Breast epithelium (tissue), 4 donors: ENCODE data around the gene REEP1. TPM values are rescaled to one million over a fixed set of nuclear protein-coding genes. Genes with fewer than 3 reads are reported as not detected.

Experiments used
- DNase-seq, 2 donors: peaks; one replicate each; pipeline ENCODE4 v3.0.0-alpha.2; 2019; ENCODE audit warnings: low spot score in 2 of 2
- H3K27ac ChIP-seq, 2 donors: fragments of 200-600 bp; sonication (generic) in 1 of 2; one replicate each; pipeline ENCODE4 v1.5.1; 2016 to 2019; ENCODE audit warnings: mild to moderate bottlenecking in 1 of 2
- H3K27me3 ChIP-seq, 2 donors: fragments of 200-600 bp; sonication (generic) in 1 of 2; one replicate each; pipeline versions ENCODE4 v1.5.1 to v1.6.0; 2017 to 2019; ENCODE audit warnings: control low read depth in 1 of 2, mild to moderate bottlenecking in 1 of 2
- H3K36me3 ChIP-seq: fragments of 200-600 bp; one replicate; pipeline ENCODE4 v1.5.1; 2019
- H3K4me1 ChIP-seq, 2 donors: fragments of 200-600 bp; sonication (generic); one replicate each; pipeline ENCODE4 v1.5.1; 2016 to 2019; ENCODE audit warnings: control low read depth in 1 of 2
- H3K4me3 ChIP-seq, 3 donors: fragments of 200-600 bp; sonication (generic); 1 replicate in 2 of 3; 2 replicates in 1 of 3; pipeline ENCODE4 v1.5.1; 2016 to 2019; ENCODE audit warnings: mild to moderate bottlenecking in 3 of 3, moderate library complexity in 2 of 3
- H3K9me3 ChIP-seq, 2 donors: fragments of 200-600 bp; sonication (generic) in 1 of 2; one replicate each; pipeline ENCODE4 v1.5.1; 2016 to 2019; ENCODE audit warnings: control low read depth in 1 of 2
- POLR2A ChIP-seq: fragments of 450-650 bp; IDR thresholded peaks from one replicate; pipeline ENCODE4 v1.6.1; 2016; ENCODE audit warnings: antibody characterized with exemption, mild to moderate bottlenecking, moderate library complexity
- POLR2AphosphoS5 ChIP-seq, 3 donors: sonication (generic); formaldehyde crosslinking; IDR thresholded peaks; one replicate each; pipeline ENCODE4 v1.6.1; 2017; ENCODE audit warnings: antibody characterized with exemption in 3 of 3
- intact Hi-C: fragments of 100-400 bp; cut with DNase I; formaldehyde crosslinking; loops from one replicate; pipeline ENCODE4 v1.15.1; 2023; ENCODE audit warnings: low total_unique reads
- total RNA-seq, 3 donors: library from RNA; depleted of rRNA; stranded (reverse); fragments of >200 nt; gene quantifications; one replicate each; pipeline ENCODE4 v1.1.0, GENCODE V29; 2016
- TF ChIP-seq, protein P1 (sequence below), 3 donors: fragments of 450-650 bp; IDR thresholded peaks; one replicate each; pipeline ENCODE4 v1.5.1; 2016 to 2017; ENCODE audit warnings: antibody characterized with exemption in 3 of 3, mild to moderate bottlenecking in 3 of 3, moderate library complexity in 3 of 3

Gene REEP1
- total RNA-seq, 3 donors from 2014 or later, result 0.32 to 3.8 (median 1.3) TPM

DNA sequence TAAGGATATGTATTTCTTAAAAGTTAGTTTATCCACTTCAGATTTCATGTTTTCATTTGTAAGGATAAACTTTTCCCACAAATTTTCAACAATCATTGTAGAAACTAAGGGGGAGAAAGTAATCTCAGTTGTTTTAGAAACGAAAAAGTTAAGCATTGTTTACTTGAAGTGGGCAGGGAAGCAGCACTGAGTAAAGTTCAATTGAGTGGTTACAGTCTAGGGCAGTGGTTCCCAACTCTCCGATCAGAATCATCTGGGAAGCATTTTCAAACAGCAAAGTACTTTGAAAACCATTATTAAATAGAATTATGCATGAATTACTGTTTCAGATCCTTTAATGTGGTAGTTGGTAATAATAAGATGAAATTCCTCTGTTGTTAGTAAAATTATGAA is 125.6 kb downstream of the REEP1 start:
- intact Hi-C loops, result no loop called here
- H3K27me3 ChIP-seq, result no peaks in the 10 kb centered on the region
- H3K4me3 ChIP-seq, result no peak overlapping the region
- H3K36me3 ChIP-seq, result no peaks in the 10 kb centered on the region
- TF ChIP-seq POLR2AphosphoS5 (IDR thresholded peaks at IDR 0.05), result no peak
- TF ChIP-seq, protein P1, sequence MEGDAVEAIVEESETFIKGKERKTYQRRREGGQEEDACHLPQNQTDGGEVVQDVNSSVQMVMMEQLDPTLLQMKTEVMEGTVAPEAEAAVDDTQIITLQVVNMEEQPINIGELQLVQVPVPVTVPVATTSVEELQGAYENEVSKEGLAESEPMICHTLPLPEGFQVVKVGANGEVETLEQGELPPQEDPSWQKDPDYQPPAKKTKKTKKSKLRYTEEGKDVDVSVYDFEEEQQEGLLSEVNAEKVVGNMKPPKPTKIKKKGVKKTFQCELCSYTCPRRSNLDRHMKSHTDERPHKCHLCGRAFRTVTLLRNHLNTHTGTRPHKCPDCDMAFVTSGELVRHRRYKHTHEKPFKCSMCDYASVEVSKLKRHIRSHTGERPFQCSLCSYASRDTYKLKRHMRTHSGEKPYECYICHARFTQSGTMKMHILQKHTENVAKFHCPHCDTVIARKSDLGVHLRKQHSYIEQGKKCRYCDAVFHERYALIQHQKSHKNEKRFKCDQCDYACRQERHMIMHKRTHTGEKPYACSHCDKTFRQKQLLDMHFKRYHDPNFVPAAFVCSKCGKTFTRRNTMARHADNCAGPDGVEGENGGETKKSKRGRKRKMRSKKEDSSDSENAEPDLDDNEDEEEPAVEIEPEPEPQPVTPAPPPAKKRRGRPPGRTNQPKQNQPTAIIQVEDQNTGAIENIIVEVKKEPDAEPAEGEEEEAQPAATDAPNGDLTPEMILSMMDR (IDR thresholded peaks at IDR 0.05), result no peak
- TF ChIP-seq POLR2A, result no peak
- H3K4me1 ChIP-seq, result no peaks in the 10 kb centered on the region
- no peak for DNase-seq
- H3K27ac ChIP-seq, result no peak overlapping the region
- no peaks in the 10 kb centered on the region for H3K9me3 ChIP-seq

DNA sequence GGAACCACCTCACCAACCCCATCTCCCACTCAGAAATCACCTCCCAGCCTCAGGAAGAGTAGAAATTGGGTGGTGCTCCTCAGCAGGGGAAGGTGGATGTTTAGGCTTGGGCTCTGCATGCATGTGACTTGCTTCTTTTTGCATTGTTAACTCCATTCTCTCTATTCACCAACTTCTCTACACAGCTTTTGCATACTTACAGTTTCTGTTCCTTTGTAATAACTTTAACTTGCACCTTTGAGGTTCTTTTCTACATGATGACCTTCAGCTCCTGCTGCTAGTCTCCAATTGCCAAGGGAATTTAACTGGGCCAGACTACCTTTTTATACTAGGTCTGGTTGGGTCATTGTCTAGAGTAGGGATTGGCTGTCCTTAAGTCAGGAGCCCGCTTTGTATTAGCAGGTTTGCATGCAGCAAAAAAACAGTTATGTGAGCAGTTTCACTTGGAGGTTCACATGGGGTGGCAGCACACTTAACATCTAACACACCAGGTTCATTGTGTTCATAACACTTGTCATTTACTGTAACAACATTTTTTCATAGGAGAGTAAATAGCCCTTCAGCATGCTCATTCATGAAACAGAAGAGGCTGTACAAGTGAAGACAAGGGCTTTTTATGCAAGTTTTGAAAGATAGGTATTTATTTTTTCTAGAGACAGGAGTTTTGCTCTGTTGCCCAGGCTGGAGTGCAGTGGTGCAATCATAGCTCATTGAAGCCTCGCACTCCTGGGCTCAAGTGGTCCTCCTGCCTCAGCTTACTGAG is 126.2 kb downstream of the REEP1 start:
- DNase-seq, result no peak
- Histone ChIP-seq H3K9me3 (no peaks in the 10 kb centered on the region), H3K27me3 (no peaks in the 10 kb centered on the region), H3K27ac (no peak overlapping the region), H3K4me3 (no peak overlapping the region), H3K4me1 (no peaks in the 10 kb centered on the region), H3K36me3 (no peaks in the 10 kb centered on the region)
- intact Hi-C loops, result no loop called here
- TF ChIP-seq, protein P1 (IDR thresholded peaks at IDR 0.05), result no peak
- TF ChIP-seq POLR2AphosphoS5 (IDR thresholded peaks at IDR 0.05) (no peak), POLR2A (no peak)

DNA sequence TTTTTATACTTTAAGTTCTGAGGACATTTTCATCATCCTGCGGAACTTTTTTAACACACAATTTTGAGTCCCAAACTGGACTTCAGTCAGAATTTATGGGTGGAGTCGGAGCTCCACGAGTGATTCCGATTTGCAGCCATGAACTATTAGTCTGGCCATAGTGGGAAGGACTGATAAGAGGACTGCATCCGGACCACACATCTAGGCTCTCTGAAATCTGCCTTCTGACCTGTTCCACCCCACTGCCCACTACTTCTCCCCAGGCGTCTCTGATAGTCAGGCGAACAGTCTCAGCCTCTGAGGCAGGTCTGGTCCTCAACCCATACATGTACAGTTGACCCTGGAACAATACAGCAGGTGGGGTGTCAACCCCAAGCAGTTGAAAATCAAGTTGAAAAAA is 133.0 kb downstream of the REEP1 start:
- Histone ChIP-seq H3K4me1 (no peaks in the 10 kb centered on the region), H3K27ac (no peak overlapping the region), H3K27me3 (no peaks in the 10 kb centered on the region), H3K4me3 (no peak overlapping the region), H3K9me3 (no peaks in the 10 kb centered on the region), H3K36me3 (no peaks in the 10 kb centered on the region)
- no peak for DNase-seq
- intact Hi-C loops, result no loop called here
- TF ChIP-seq, protein P1 (IDR thresholded peaks at IDR 0.05), result no peak
- TF ChIP-seq POLR2AphosphoS5 (IDR thresholded peaks at IDR 0.05), result no peak
- TF ChIP-seq POLR2A, result no peak

DNA sequence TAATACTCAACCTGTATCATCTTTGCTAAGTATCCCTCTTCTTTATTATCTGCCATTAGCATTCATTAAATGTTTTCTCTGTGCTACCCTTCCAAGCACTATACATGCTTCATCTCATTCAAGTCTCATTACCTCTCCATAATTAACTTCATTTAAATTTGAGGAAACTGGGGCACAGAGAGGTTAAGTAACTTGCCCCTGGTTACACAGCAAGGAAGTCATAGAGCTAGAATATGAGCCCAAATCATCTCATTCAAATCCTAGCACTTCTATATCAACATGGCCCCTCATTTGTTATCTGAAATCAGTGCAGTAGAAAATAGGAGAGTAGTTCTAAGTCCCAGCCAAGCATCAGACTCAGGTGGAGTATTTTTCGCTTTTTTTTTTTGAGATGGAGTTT is 133.8 kb downstream of the REEP1 start:
- Histone ChIP-seq H3K36me3 (no peaks in the 10 kb centered on the region), H3K27ac (no peak overlapping the region), H3K9me3 (no peaks in the 10 kb centered on the region), H3K27me3 (no peaks in the 10 kb centered on the region), H3K4me1 (no peaks in the 10 kb centered on the region), H3K4me3 (no peak overlapping the region)
- DNase-seq, result no peak
- TF ChIP-seq, protein P1 (IDR thresholded peaks at IDR 0.05), result no peak
- TF ChIP-seq POLR2AphosphoS5 (IDR thresholded peaks at IDR 0.05) (no peak), POLR2A (no peak)
- intact Hi-C loops, result no loop called here

DNA sequence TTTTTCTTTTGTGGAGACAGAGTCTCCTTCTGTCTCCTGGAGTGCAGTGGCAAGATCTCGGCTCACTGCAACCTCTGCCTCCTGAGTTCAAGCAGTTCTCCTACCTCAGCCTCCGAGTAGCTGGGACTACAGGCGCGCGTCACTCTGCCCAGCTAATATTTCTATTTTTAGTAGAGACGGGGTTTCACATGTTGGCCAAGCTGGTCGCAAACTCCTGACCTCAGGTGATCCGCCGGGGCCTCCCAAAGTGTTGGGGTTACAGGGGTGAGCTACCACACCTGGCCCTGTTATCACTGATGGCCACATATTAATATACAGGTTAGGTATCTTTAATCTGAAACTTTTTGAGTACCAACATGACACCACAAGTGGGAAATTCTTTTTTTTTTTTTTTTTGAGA is 134.7 kb downstream of the REEP1 start:
- TF ChIP-seq, protein P1 (IDR thresholded peaks at IDR 0.05), result no peak
- TF ChIP-seq POLR2AphosphoS5 (IDR thresholded peaks at IDR 0.05) (no peak), POLR2A (no peak)
- no peak for DNase-seq
- Histone ChIP-seq H3K36me3 (no peaks in the 10 kb centered on the region), H3K9me3 (no peaks in the 10 kb centered on the region), H3K27me3 (no peaks in the 10 kb centered on the region), H3K4me3 (no peak overlapping the region), H3K27ac (no peak overlapping the region), H3K4me1 (no peaks in the 10 kb centered on the region)
- intact Hi-C loops, result no loop called here
